H1 (cell line): ENCODE results near the gene MSI2. TPM values are rescaled to one million over a fixed set of nuclear protein-coding genes. Genes with fewer than 3 reads are reported as not detected.

ENCODE experiments used
- ASH2L ChIP-seq: fragments of 200-600, 300-600 bp; sonication (generic); IDR thresholded peaks from one replicate; pipeline ENCODE4 v1.7.1; 2017; ENCODE audit warnings: low read length
- CEBPB ChIP-seq: IDR thresholded peaks from 2 replicates; pipeline ENCODE4 v1.6.1; 2012; ENCODE audit warnings: low read depth, low read length
- CHD1 ChIP-seq: IDR thresholded peaks from 2 replicates; pipeline ENCODE4 v1.6.1; 2012; ENCODE audit warnings: low read depth, low read length, improper control_type of control experiment
- CHD2 ChIP-seq: IDR thresholded peaks from 2 replicates; pipeline ENCODE4 v1.6.1; 2012; ENCODE audit warnings: low read length, improper control_type of control experiment
- CHD7 ChIP-seq: fragments of 300-600 bp; sonication (generic); IDR thresholded peaks from 2 replicates; pipeline ENCODE4 v1.7.1; 2012; ENCODE audit warnings: low read length, moderate library complexity, mild to moderate bottlenecking, inconsistent platforms; ENCODE audit not compliant: insufficient replicate concordance
- POLR2AphosphoS5 ChIP-seq: IDR thresholded peaks from 2 replicates; pipeline ENCODE4 v1.6.1; 2011; ENCODE audit warnings: low read depth, low read length
- RBBP5 ChIP-seq: IDR thresholded peaks from 2 replicates; pipeline ENCODE4 v1.7.1; 2012; ENCODE audit warnings: low read depth, mild to moderate bottlenecking, inconsistent platforms, low read length, moderate library complexity, borderline replicate concordance
- RNF2 ChIP-seq: fragments of 200-900, 300-1000 bp; sonication (generic); IDR thresholded peaks from 2 replicates; pipeline ENCODE4 v1.7.1; 2016; ENCODE audit warnings: borderline replicate concordance, low read depth, mild to moderate bottlenecking, antibody characterized with exemption, low read length; ENCODE audit not compliant: poor library complexity, severe bottlenecking; ENCODE audit errors: missing control alignments
- SIX5 ChIP-seq: IDR thresholded peaks from 2 replicates; pipeline ENCODE4 v1.6.1; 2011; ENCODE audit warnings: mild to moderate bottlenecking, low read depth, low read length
- TAF7 ChIP-seq: optimal IDR thresholded peaks from 2 replicates; pipeline ENCODE3; 2011; ENCODE audit warnings: low read depth, mild to moderate bottlenecking, inconsistent platforms, low read length, moderate library complexity, borderline replicate concordance
- polyA plus RNA-seq, 7 experiments: library from polyadenylated mRNA; depleted of rRNA in 3 of 7; stranded (reverse) in 5 of 7; unstranded in 2 of 7; fragments of >200 nt in 5 of 7; fragments of 200-250 nt in 2 of 7; gene quantifications; 1 replicate in 5 of 7; 2 replicates in 1 of 7; 4 replicates in 1 of 7; pipeline versions ENCODE4 v1.2.1 to v1.2.3, GENCODE V29; 2011 to 2013; ENCODE audit warnings: missing spikeins in 2 of 7, mixed read lengths in 2 of 7
- total RNA-seq: library from RNA; stranded (reverse); fragmentation: NEBNext Ultra II Directional; extraction: Animal tissue kit (Norgen Biotek cat#: 25700); gene quantifications from 2 replicates; pipeline ENCODE4 v1.2.1, GENCODE V29; 2021

MSI2 gene
- total and polyA plus RNA-seq, 2 of the 8 experiments (the other 6 are each of a cell fraction or from before 2014, with no cell fraction given): 36.7 to 80.6 TPM

GRCh38 chr17:57234061-57234738 lies 22.1 kb upstream of the MSI2 start (continued):
- no peak for TF ChIP-seq RBBP5
- no peak for TF ChIP-seq ASH2L
- TF ChIP-seq TAF7: no peak
- TF ChIP-seq CHD2: no peak
- no peak for TF ChIP-seq SIX5
- no peak for TF ChIP-seq CHD7
- TF ChIP-seq CEBPB: no peak
- TF ChIP-seq POLR2AphosphoS5: no peak
- TF ChIP-seq RNF2: no peak
- no peak for TF ChIP-seq CHD1
